ENCODE measurements around the gene ANKRD66. TPM values are rescaled to one million over a fixed set of nuclear protein-coding genes. Genes with fewer than 3 reads are reported as not detected.

The ANKRD66 gene
- total RNA-seq, 1 donor from 2014 or later, result not detected

- DNase-seq (ENCODE audit: missing footprints), result no peak
- intact Hi-C loops (cut with DNase I), result loop anchor here (10.0 kb wide), 1 partner anchor 77 kb away; no protein-coding TSS in a partner anchor
- ATAC-seq, result no peak
Measured at GRCh38 chr6:46781478-46782378, 35.0 kb downstream of the ANKRD66 start.

GRCh38 chr6:46784535-46784934 is 37.8 kb downstream of the ANKRD66 start:
- ATAC-seq (no peak), DNase-seq (ENCODE audit: missing footprints) (no peak)
- intact Hi-C loops (cut with DNase I), result loop anchor here (10.0 kb wide), 1 partner anchor 80 kb away; no protein-coding TSS in a partner anchor

GRCh38 chr6:46787871-46788540 is 41.3 kb downstream of the ANKRD66 start:
- DNase-seq (ENCODE audit: missing footprints) (no peak), ATAC-seq (no peak)
- intact Hi-C loops (cut with DNase I), result loop anchor here (10.0 kb wide), 1 partner anchor 83 kb away; no protein-coding TSS in a partner anchor

GRCh38 chr6:46788791-46789190 is 42.1 kb downstream of the ANKRD66 start:
- DNase-seq (ENCODE audit: missing footprints), result no peak
- intact Hi-C loops (cut with DNase I), result loop anchor here (10.0 kb wide), 1 partner anchor 84 kb away; no protein-coding TSS in a partner anchor
- ATAC-seq, result no peak

GRCh38 chr6:46789434-46790354 is 43.0 kb downstream of the ANKRD66 start:
- no peak for DNase-seq (ENCODE audit: missing footprints)
- no peak for ATAC-seq
- intact Hi-C loops (cut with DNase I), result loop anchor here (10.0 kb wide), 1 partner anchor 85 kb away; no protein-coding TSS in a partner anchor

- ATAC-seq (no peak), DNase-seq (ENCODE audit: missing footprints) (no peak)
- intact Hi-C loops (cut with DNase I), result no loop called here
Measured at GRCh38 chr6:46790355-46790874, 43.7 kb downstream of the ANKRD66 start.

- no peak for DNase-seq (ENCODE audit: missing footprints)
- ATAC-seq, result no peak
- intact Hi-C loops (cut with DNase I), result no loop called here
Measured at GRCh38 chr6:46792635-46793034, 45.9 kb downstream of the ANKRD66 start.

GRCh38 chr6:46793138-46793537 is 46.4 kb downstream of the ANKRD66 start, which contains the start of gene MEP1A:
TSS of gene MEP1A (plus strand) at chr6:46793389. CDS start at chr6:46793399, 10 bp downstream.
- DNase-seq (ENCODE audit: missing footprints) (no peak), ATAC-seq (no peak)
- intact Hi-C loops (cut with DNase I), result no loop called here

GRCh38 chr6:46794068-46794467 is 47.3 kb downstream of the ANKRD66 start:
- DNase-seq (ENCODE audit: missing footprints) (no peak), ATAC-seq (no peak)
- intact Hi-C loops (cut with DNase I), result no loop called here

GRCh38 chr6:46795816-46796215 is 49.1 kb downstream of the ANKRD66 start:
- DNase-seq (ENCODE audit: missing footprints), result no peak
- no peak for ATAC-seq
- intact Hi-C loops (cut with DNase I), result no loop called here

GRCh38 chr6:46796848-46797580 is 50.3 kb downstream of the ANKRD66 start:
- ATAC-seq, result no peak
- intact Hi-C loops (cut with DNase I), result no loop called here
- no peak for DNase-seq (ENCODE audit: missing footprints)

- DNase-seq (ENCODE audit: missing footprints), result no peak
- intact Hi-C loops (cut with DNase I), result no loop called here
Measured at GRCh38 chr6:46799657-46800056, 52.9 kb downstream of the ANKRD66 start.

GRCh38 chr6:46808806-46809205 is 62.1 kb downstream of the ANKRD66 start:
- DNase-seq (ENCODE audit: missing footprints) (no peak), ATAC-seq (no peak)
- intact Hi-C loops (cut with DNase I), result no loop called here

More at GRCh38 chr6:46799657-46800056, 52.9 kb downstream of the ANKRD66 start:
- no peak for ATAC-seq

Other genes starting within 250 kb of the ANKRD66 start
- gene CYP39A1, start 94.1 kb upstream of the ANKRD66 start, total RNA-seq, result 4.8 TPM
- gene SLC25A27, start 94.0 kb upstream of the ANKRD66 start, total RNA-seq, result 11.1 TPM
- gene TDRD6, start 59.0 kb upstream of the ANKRD66 start, total RNA-seq, result 0.35 TPM
- 0.14 TPM for gene PLA2G7, start 11.6 kb upstream of the ANKRD66 start, total RNA-seq
- gene MEP1A, start 46.5 kb downstream of the ANKRD66 start, total RNA-seq, result not detected
- 48.0 TPM for gene ADGRF5, start 175.0 kb downstream of the ANKRD66 start, total RNA-seq